Measurements from ENCODE around the gene PRDM16.

- TF ChIP-seq SUZ12 (IDR thresholded peaks at IDR 0.05; ENCODE audit: extremely low read depth, insufficient read depth, insufficient read length) (no peak), ZNF274 (IDR thresholded peaks at IDR 0.05; ENCODE audit: low read depth, low read length) (no peak), YY1 (IDR thresholded peaks at IDR 0.05; ENCODE audit: insufficient read depth, insufficient read length) (no peak)
These were observed 235.7 kb downstream of the PRDM16 start for GRCh38 chr1:3304692-3305091.
